PC-3 (cell line): ENCODE results near the gene CIAO2B.

ENCODE experiments used
- EZH2 ChIP-seq: fragments of 300-600 bp; sonication (generic); IDR thresholded peaks from one replicate; pipeline ENCODE4 v1.6.1; 2017; ENCODE audit warnings: antibody characterized with exemption, mild to moderate bottlenecking, low read length; ENCODE audit not compliant: unreplicated experiment
- EZH2phosphoT487 ChIP-seq: fragments of 300-600 bp; sonication (generic); IDR thresholded peaks from 2 replicates; pipeline ENCODE4 v1.6.1; 2018; ENCODE audit warnings: mild to moderate bottlenecking, antibody characterized with exemption, low read length, borderline replicate concordance
- TF ChIP-seq, protein P1 (sequence below): fragments of 300-600 bp; sonication (generic); conservative IDR thresholded peaks from 2 replicates; pipeline ENCODE4 v1.5.1; 2017; ENCODE audit warnings: antibody characterized with exemption, low read depth, mild to moderate bottlenecking, low read length

GRCh38 chr16:66901626-66902025 lies 32.6 kb downstream of the CIAO2B start:
- TF ChIP-seq, protein P1, sequence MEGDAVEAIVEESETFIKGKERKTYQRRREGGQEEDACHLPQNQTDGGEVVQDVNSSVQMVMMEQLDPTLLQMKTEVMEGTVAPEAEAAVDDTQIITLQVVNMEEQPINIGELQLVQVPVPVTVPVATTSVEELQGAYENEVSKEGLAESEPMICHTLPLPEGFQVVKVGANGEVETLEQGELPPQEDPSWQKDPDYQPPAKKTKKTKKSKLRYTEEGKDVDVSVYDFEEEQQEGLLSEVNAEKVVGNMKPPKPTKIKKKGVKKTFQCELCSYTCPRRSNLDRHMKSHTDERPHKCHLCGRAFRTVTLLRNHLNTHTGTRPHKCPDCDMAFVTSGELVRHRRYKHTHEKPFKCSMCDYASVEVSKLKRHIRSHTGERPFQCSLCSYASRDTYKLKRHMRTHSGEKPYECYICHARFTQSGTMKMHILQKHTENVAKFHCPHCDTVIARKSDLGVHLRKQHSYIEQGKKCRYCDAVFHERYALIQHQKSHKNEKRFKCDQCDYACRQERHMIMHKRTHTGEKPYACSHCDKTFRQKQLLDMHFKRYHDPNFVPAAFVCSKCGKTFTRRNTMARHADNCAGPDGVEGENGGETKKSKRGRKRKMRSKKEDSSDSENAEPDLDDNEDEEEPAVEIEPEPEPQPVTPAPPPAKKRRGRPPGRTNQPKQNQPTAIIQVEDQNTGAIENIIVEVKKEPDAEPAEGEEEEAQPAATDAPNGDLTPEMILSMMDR: no peak
- TF ChIP-seq EZH2phosphoT487: no peak
- TF ChIP-seq EZH2: no peak
